UCSD-AML1 (cell line): ENCODE measurements around the gene ZNRF2.
A peak's percentile ranks its signal among the peaks of the same experiment; 100 is the strongest.
"Not testable (repeated sequence)": the region's sequence is repeated elsewhere in the genome, so short reads cannot be mapped to it uniquely, and the experiment has no call there.

ENCODE experiments used
- DNase-seq: peaks from one replicate; lab custom pipeline; 2025; ENCODE audit not compliant: unreplicated experiment; lab: John Stamatoyannopoulos, UW

ZNRF2 gene

GRCh38 chr7:30260246-30260768, 24.1 kb upstream of the ZNRF2 start:
- DNase-seq = no peak

GRCh38 chr7:30263090-30263710, 21.2 kb upstream of the ZNRF2 start:
- DNase-seq = no peak

- no peak for DNase-seq
Observed at GRCh38 chr7:30264052-30264451, 20.3 kb upstream of the ZNRF2 start.

GRCh38 chr7:30265189-30265588, 19.2 kb upstream of the ZNRF2 start:
- DNase-seq = not testable (repeated sequence)

GRCh38 chr7:30266686-30267085, 17.7 kb upstream of the ZNRF2 start:
- DNase-seq = no peak

GRCh38 chr7:30268586-30268985, 15.8 kb upstream of the ZNRF2 start:
- DNase-seq = no peak

GRCh38 chr7:30269490-30269889, 14.9 kb upstream of the ZNRF2 start:
- DNase-seq = no peak

GRCh38 chr7:30270921-30271320, 13.5 kb upstream of the ZNRF2 start:
- no peak for DNase-seq

GRCh38 chr7:30272126-30272525, 12.3 kb upstream of the ZNRF2 start:
- no peak for DNase-seq

GRCh38 chr7:30273552-30273951, 10.8 kb upstream of the ZNRF2 start:
- DNase-seq = no peak

GRCh38 chr7:30274641-30275040, 9.8 kb upstream of the ZNRF2 start:
- no peak for DNase-seq

GRCh38 chr7:30276203-30276900, 8.0 kb upstream of the ZNRF2 start:
- DNase-seq = peak; percentile 11

- no peak for DNase-seq
Observed at GRCh38 chr7:30278376-30278775, 6.0 kb upstream of the ZNRF2 start.

GRCh38 chr7:30278849-30279652, 5.3 kb upstream of the ZNRF2 start:
- no peak for DNase-seq

GRCh38 chr7:30279653-30279904, 4.8 kb upstream of the ZNRF2 start:
- no peak for DNase-seq

GRCh38 chr7:30280631-30281030, 3.8 kb upstream of the ZNRF2 start:
- no peak for DNase-seq

GRCh38 chr7:30281263-30281662, 3.1 kb upstream of the ZNRF2 start:
- no peak for DNase-seq

GRCh38 chr7:30281791-30282190, 2.6 kb upstream of the ZNRF2 start:
- DNase-seq = no peak

- DNase-seq = no peak
Observed at GRCh38 chr7:30282735-30283134, 1.7 kb upstream of the ZNRF2 start.

GRCh38 chr7:30285067-30285535, 704 bp downstream of the ZNRF2 start:
- DNase-seq = no peak

GRCh38 chr7:30285536-30286284, 1.3 kb downstream of the ZNRF2 start:
- peak; percentile 23 for DNase-seq
